DMS79 (cell line): ENCODE data around the gene OR6K2.
"Not testable (repeated sequence)": the region's sequence is repeated elsewhere in the genome, so short reads cannot be mapped to it uniquely, and the experiment has no call there.

Experiments used
- DNase-seq: peaks from one replicate; lab custom pipeline; 2025; lab: John Stamatoyannopoulos, UW

Gene OR6K2, protein sequence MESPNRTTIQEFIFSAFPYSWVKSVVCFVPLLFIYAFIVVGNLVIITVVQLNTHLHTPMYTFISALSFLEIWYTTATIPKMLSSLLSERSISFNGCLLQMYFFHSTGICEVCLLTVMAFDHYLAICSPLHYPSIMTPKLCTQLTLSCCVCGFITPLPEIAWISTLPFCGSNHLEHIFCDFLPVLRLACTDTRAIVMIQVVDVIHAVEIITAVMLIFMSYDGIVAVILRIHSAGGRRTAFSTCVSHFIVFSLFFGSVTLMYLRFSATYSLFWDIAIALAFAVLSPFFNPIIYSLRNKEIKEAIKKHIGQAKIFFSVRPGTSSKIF

GRCh38 chr1:158700552-158700951, at the start of gene OR6K2:
Gene OR6K2 (minus strand): TSS chr1:158700652. CDS start chr1:158700652, 0 bp downstream.
- no peak for DNase-seq

GRCh38 chr1:158735848-158736247, 35.4 kb upstream of the OR6K2 start:
- no peak for DNase-seq

DNA sequence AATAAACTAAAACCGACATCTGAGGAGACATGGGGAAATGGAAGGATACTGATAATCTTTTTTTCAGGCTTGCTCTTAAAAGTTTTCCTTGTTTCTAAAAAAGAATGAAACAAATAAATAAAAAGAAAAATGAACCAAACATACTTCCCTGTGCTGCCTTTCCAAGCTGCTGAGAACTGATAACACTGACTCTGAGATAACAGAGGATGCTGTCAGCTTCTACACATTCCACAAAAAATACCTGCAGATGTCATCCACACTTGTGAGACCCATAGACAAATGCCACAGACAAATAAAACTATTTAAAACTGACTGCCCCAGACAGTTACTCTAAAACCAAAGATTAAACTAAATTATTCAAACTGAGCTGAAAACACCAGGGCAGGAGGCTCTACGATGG, 32.1 kb upstream of the OR6K2 start:
- no peak for DNase-seq

DNA sequence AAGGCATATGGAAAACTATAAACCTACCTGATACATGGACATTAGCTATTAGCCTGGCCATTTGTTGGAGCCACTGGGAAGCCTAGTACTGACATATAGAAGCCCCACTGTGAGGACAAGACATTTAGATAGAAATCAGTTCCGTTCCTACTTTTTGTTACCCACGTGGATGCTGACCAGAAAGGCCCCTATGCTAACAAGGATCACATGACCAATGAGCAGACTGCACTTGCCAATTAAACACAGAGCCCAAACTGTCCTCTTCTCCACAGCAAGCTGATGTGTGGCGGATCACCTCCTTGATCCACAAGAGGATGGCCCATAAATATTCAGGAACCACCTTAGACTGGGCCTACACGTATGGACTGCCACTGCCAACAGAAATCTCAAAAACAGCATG, 31.3 kb upstream of the OR6K2 start:
- DNase-seq, result no peak

- no peak for DNase-seq
Measured at GRCh38 chr1:158730453-158730852, 30.0 kb upstream of the OR6K2 start.

DNA sequence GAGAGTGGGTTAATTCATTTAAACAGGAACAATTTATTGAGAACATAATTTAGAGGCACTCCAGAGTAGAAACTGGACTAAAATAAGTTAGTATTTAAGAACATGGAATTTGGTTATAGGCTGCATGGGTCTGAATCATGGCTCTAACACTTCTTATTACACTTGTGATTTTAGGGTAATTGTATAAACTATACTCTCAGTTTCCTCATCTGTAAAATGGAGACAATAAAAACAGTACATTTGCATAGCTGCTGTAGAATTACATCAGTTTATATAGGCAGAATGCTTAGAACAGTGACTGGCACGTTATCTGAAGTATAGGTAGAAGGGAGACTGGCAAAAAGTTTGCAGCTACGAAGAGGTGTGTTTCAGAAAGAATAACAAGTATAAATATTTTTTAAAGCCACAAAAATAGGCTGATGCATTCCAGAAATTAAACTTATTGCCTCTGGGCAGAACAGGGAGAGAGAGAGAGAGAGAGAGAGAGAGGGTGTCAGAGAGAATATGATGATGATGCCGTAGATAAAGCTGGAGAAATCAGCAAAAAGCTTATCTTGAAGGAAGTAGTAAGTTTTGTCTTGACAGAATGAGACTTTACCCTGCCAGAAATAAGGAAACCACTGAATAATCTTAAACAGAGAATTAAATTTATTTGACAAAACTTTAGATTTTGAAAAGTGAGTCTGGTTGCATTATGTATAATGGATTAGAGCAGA, 28.2 kb upstream of the OR6K2 start:
- no peak for DNase-seq

- DNase-seq, result no peak
Measured at GRCh38 chr1:158724442-158724841, 24.0 kb upstream of the OR6K2 start.

- DNase-seq, result no peak
Measured at GRCh38 chr1:158720620-158721019, 20.2 kb upstream of the OR6K2 start, which contains the start of gene OR6K3. Gene OR6K3 (minus strand): TSS chr1:158720720. CDS start chr1:158718115, 2,605 bp downstream.

DNA sequence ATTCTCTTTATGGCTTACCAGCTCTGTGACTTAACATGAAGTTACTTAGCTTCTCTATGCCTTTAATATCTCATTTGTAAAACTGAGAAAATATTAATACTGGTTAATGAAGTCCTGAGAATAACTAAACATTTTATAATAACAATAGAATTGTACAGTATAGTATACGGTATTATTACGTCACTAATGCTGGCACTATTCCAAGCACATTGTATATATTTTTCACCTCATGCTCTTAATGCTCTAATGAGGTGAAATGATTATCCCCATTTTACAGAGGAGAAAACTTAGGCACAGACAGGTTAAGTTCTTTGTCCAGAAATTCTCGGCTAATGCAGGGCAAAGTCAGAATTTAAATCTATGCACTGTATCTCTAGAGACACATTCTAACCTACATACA, 19.2 kb upstream of the OR6K2 start:
- DNase-seq, result no peak

GRCh38 chr1:158717344-158717743, 16.9 kb upstream of the OR6K2 start:
- DNase-seq, result no peak

DNA sequence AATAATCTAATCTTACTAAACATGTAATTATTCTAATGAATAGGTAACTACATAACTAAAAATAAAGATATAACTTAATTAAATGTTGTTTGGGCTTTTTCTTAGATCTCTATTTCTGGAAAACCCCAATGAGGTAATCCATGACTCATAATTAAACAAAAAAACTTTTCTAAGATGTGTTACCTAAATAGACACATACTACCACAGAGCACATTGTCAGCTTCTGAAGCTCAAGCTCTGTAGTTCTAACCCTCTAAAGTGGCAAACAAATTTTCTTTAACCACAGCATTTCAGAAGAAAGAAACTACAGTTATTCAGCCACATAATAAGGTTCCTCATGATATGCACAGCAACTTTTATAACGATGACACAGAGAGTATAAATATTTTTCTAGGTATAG, 15.9 kb upstream of the OR6K2 start:
- no peak for DNase-seq

DNA sequence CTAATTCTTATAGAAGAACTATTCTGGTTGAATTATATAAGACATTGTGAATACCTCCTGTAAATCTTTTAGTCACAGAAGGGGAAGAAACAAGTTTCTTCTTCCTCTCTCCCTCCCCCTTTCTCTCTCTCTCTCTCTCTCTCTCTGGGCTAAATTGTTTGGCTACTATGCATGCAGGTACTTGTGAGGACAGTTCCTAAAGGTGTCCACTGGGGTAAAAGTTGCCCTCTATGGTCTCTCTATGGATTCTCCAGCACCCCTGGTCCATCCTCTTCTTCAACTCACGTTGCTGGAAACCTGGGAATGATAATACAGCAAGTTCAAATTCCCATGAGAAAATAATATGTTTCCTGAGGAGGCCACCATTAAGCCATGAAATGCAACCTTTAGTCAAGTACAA, 14.3 kb upstream of the OR6K2 start:
- no peak for DNase-seq

DNA sequence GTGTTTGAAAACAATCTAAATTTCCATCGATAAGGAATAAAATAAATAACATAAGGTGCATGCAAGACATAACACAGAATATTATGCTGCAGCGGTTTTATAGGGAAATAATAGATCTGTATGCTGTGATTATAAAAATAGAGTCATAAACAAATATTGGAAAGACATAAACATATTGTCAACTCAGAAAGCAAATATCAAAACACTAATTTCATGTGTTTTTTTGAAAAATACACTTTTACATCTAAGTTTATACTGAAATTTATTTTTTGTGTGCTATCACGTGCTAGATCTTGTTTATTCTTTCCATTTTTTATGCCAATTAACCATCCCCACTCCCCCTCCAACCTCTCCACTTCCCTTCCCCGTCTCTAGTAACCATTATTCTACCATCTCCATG, 10.6 kb upstream of the OR6K2 start:
- DNase-seq, result no peak

GRCh38 chr1:158706096-158706495, 5.6 kb upstream of the OR6K2 start:
- DNase-seq, result no peak

- DNase-seq, result no peak
Measured at GRCh38 chr1:158694596-158694995, 5.9 kb downstream of the OR6K2 start.

- DNase-seq, result no peak
Measured at GRCh38 chr1:158692356-158692755, 8.1 kb downstream of the OR6K2 start.

- no peak for DNase-seq
Measured at GRCh38 chr1:158691907-158692306, 8.5 kb downstream of the OR6K2 start.

GRCh38 chr1:158691149-158691548, 9.3 kb downstream of the OR6K2 start:
- not testable (repeated sequence) for DNase-seq

- no peak for DNase-seq
Measured at GRCh38 chr1:158689875-158690274, 10.6 kb downstream of the OR6K2 start.

GRCh38 chr1:158689110-158689509, 11.3 kb downstream of the OR6K2 start:
- DNase-seq, result no peak

- not testable (repeated sequence) for DNase-seq
Measured at GRCh38 chr1:158688343-158688742, 12.1 kb downstream of the OR6K2 start.

DNA sequence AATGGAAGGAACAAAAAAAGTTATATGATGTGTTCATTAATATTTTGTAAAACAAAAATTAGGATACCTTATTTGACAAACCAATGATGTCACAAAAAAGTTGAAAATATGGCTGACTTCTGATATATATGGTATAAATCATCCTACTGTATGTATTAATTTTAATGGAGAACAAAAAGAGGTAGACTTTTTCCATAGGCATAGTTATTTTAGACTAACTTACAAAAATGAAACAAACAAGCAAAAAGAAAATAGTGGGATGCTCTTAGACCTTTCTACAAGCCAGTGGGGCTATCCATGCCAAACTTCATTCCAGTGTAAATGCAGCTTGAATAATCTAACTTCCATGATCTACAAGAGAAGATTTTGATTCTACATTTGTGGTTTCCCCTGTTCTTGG, 13.4 kb downstream of the OR6K2 start:
- DNase-seq, result no peak
